HCT116 (cell line): ENCODE data around the gene ADGRE3.

ENCODE experiments used
- CEBPB ChIP-seq: IDR thresholded peaks from 2 replicates; pipeline ENCODE4 v1.6.1; 2012; ENCODE audit warnings: low read depth
- EZH2 ChIP-seq: fragments of 200-600 bp; sonication (generic); IDR thresholded peaks from 2 replicates; pipeline ENCODE4 v1.6.1; 2017; ENCODE audit warnings: antibody characterized with exemption, mixed run types
- JUND ChIP-seq: IDR thresholded peaks from 2 replicates; pipeline ENCODE4 v1.6.1; 2012
- MAX ChIP-seq: IDR thresholded peaks from 2 replicates; pipeline ENCODE4 v1.6.1; 2012
- POLR2A ChIP-seq: IDR thresholded peaks from 2 replicates; pipeline ENCODE4 v1.7.0; 2011; ENCODE audit warnings: borderline replicate concordance; ENCODE audit not compliant: insufficient read depth, insufficient read length; ENCODE audit errors: extremely low read depth
- POLR2AphosphoS5 ChIP-seq: IDR thresholded peaks from 2 replicates; pipeline ENCODE4 v1.6.1; 2011; ENCODE audit warnings: mild to moderate bottlenecking, low read depth, low read length, moderate library complexity
- RAD21 ChIP-seq: IDR thresholded peaks from 2 replicates; pipeline ENCODE4 v1.6.1; 2012; ENCODE audit warnings: low read depth, mild to moderate bottlenecking
- SIN3A ChIP-seq: IDR thresholded peaks from 2 replicates; pipeline ENCODE4 v1.6.1; 2012; ENCODE audit warnings: low read depth
- YY1 ChIP-seq: IDR thresholded peaks from 2 replicates; pipeline ENCODE4 v1.6.1; 2011; ENCODE audit warnings: low read length, low read depth, moderate library complexity, mild to moderate bottlenecking; ENCODE audit not compliant: insufficient replicate concordance; ENCODE audit errors: extremely low read depth
- ZNF274 ChIP-seq: fragments of 200-500 bp; sonication (Bioruptor generic); IDR thresholded peaks from 2 replicates; pipeline ENCODE4 v1.6.1; 2014; ENCODE audit warnings: mild to moderate bottlenecking, low read depth, low read length, inconsistent platforms
- TF ChIP-seq, protein P1 (sequence below), 3 experiments: fragments of 200-600 bp in 1 of 3; sonication (generic) in 1 of 3; IDR thresholded peaks in 2 of 3; conservative IDR thresholded peaks in 1 of 3; 2 replicates each; pipeline ENCODE4 v1.5.1; 2012 to 2017; ENCODE audit warnings: low read depth in 2 of 3, low read length in 2 of 3, antibody characterized with exemption in 1 of 3, borderline replicate concordance in 1 of 3, control low read depth in 1 of 3, mild to moderate bottlenecking in 1 of 3, mixed read lengths in 1 of 3, mixed run types in 1 of 3, moderate library complexity in 1 of 3; ENCODE audit not compliant: insufficient read depth in 1 of 3

- TF ChIP-seq POLR2AphosphoS5: no peak
- TF ChIP-seq EZH2: no peak
- no peak for TF ChIP-seq ZNF274
- TF ChIP-seq, protein P1, sequence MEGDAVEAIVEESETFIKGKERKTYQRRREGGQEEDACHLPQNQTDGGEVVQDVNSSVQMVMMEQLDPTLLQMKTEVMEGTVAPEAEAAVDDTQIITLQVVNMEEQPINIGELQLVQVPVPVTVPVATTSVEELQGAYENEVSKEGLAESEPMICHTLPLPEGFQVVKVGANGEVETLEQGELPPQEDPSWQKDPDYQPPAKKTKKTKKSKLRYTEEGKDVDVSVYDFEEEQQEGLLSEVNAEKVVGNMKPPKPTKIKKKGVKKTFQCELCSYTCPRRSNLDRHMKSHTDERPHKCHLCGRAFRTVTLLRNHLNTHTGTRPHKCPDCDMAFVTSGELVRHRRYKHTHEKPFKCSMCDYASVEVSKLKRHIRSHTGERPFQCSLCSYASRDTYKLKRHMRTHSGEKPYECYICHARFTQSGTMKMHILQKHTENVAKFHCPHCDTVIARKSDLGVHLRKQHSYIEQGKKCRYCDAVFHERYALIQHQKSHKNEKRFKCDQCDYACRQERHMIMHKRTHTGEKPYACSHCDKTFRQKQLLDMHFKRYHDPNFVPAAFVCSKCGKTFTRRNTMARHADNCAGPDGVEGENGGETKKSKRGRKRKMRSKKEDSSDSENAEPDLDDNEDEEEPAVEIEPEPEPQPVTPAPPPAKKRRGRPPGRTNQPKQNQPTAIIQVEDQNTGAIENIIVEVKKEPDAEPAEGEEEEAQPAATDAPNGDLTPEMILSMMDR (IDR thresholded peaks at IDR 0.05 in 2 of 3, conservative IDR thresholded peaks at IDR 0.05 in 1 of 3; ENCODE audit: borderline replicate concordance in 1 of 3, insufficient read depth in 1 of 3, low read depth in 2 of 3, low read length in 2 of 3): no peak
- no peak for TF ChIP-seq JUND
- no peak for TF ChIP-seq SIN3A
- TF ChIP-seq YY1: no peak
- TF ChIP-seq CEBPB: no peak
- TF ChIP-seq MAX: no peak
- no peak for TF ChIP-seq POLR2A
- no peak for TF ChIP-seq RAD21
Measured at GRCh38 chr19:14603990-14604387, 70.7 kb downstream of the ADGRE3 start.
